Activated gamma-delta T cell (primary cell): ENCODE results near the gene FES.
"Not testable (repeated sequence)": the region's sequence is repeated elsewhere in the genome, so short reads cannot be mapped to it uniquely, and the experiment has no call there.

ENCODE experiments used
- DNase-seq: peaks from one replicate; lab custom pipeline; 2025; lab: John Stamatoyannopoulos, UW

FES gene

GRCh38 chr15:90860942-90861675 lies 23.2 kb upstream of the FES start:
- DNase-seq, result no peak

DNA sequence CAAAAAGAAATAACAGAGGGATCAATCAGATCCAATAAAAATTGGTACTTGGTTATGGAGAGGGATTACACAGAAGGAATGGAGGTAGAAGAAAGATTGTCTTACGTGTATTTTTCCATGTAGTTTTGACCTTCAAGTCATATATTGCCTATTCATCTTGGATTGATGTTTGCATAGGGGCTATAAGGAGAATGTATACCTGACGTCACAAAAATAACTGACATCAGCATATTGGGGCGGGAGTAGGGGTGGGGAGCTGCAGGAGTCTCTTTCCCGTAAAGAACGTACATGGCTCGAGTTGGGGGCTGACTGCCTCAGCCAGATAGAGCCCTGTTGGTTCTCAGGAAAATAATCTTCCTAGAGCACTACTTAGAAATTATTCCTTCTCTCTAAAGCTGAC lies 21.8 kb upstream of the FES start:
- no peak for DNase-seq

- DNase-seq, result no peak
Measured at GRCh38 chr15:90862964-90863778, 21.1 kb upstream of the FES start.

GRCh38 chr15:90863987-90864386 lies 20.3 kb upstream of the FES start:
- no peak for DNase-seq

DNA sequence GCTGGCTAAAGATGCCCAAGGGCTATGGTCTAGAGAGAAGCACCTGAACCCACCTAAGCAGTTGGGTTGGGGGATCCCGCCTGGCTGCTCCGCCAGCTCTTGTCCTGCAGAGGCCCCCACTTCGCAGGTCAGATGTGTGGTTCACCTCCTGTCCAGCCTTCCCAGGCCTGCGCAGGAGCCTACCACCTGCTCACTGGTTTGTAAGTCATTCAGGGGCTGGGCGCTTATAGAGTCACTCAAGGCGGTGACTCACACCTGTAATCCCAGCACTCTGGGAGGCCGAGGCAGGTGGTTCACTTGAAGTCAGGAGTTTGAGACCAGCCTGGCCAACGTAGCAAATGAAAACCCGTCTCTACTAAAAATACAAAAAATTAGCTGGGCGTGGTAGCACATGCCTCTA lies 19.8 kb upstream of the FES start:
- no peak for DNase-seq

DNA sequence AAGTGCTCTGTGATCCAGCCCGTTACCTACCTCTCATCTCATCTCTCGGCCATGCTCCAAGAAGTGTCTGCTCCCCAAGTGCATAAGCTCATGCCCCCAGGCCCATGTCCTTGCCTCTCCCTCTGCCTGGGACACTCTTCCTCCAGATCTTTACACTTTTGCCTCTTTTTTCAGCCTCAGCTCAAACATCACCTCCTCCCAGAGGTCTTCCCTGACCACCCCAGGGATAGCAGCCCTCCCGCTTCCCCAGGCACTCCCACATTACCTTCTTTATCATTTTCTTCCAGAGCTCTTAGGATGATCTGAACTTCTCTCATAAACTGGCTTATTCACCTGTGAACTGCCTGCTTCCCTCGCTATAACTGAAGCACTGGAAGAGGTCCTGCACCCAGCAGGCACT lies 18.6 kb upstream of the FES start:
- DNase-seq, result no peak

GRCh38 chr15:90866161-90866715 lies 18.1 kb upstream of the FES start:
- no peak for DNase-seq

DNA sequence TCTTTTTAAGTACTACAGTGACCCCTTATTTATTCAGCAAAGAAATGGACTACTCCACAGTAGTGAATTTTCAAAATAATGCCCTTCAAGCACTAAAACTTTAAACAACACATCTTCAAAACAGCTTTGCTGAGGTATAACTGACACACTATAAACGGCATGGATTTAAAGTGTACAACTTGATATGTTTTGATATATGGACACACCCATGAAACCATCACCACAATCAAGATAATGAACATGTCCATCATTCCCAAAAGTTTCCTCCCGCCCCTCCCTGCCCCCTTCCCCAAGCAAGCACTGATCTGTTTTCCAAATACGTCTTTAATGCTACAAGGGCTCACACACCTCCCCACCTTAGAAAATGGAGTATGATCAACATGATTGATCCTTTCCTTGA lies 17.5 kb upstream of the FES start:
- DNase-seq, result no peak

- no peak for DNase-seq
Measured at GRCh38 chr15:90868261-90868689, 16.0 kb upstream of the FES start, which contains the start of gene FURIN. Gene FURIN, plus strand, starts transcription at chr15:90868588. Its CDS starts 7,153 bp downstream, at chr15:90875741.

DNA sequence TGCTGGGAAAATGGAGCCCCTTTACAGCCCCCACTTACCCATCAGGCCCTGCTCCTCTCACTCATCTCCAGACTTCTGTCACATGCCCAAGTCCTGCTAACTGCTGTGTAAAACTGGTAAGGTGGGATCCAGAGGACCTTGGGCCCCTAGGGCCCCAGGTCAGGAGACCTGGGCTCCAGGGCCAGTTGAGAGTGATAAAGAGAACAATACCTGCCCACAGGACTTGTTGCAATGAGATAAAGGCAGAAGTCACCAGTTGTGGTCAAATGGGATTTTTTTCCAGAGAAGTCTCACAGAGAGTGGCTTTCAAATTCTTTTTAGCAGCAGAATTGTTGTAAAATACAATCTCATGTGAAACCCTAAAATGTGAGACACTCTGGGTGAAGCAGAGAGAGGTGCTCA lies 15.2 kb upstream of the FES start:
- no peak for DNase-seq

DNA sequence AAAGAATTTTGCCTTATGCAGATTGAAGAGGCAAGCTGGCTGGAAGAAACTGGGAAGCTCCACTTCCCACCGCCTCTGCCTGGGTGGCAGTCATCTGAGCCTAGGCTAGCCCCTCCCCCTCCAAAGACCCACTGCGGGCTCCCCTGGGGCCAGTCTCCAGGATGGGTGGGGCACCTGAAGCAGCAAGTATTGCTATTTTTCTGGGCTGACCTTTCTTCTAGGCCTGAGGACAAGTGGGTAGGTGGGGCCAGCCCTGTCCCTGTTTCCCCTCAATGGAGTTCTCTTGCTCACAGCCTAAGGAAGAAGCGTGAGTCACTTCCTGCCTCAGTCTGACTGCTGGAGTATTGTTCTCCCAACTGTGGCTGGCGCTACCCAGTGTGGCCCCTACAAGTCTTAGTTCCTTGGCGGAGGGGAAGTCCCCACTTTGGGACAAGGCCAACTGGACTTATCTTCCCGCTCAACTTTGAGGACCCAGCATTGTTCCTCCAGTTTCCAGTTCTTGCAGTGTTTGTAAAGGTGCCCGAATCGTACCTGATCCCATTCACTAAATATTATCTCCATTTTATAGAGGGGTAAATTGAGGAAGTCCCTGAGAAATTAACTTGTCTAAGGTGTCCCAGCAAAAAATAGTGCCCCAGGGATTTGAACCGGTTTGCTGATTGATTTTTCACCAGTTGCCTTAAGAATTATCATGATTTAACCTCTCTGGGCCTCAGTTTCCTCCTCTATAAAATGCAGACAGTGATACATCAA lies 14.5 kb upstream of the FES start:
- DNase-seq, result no peak

DNA sequence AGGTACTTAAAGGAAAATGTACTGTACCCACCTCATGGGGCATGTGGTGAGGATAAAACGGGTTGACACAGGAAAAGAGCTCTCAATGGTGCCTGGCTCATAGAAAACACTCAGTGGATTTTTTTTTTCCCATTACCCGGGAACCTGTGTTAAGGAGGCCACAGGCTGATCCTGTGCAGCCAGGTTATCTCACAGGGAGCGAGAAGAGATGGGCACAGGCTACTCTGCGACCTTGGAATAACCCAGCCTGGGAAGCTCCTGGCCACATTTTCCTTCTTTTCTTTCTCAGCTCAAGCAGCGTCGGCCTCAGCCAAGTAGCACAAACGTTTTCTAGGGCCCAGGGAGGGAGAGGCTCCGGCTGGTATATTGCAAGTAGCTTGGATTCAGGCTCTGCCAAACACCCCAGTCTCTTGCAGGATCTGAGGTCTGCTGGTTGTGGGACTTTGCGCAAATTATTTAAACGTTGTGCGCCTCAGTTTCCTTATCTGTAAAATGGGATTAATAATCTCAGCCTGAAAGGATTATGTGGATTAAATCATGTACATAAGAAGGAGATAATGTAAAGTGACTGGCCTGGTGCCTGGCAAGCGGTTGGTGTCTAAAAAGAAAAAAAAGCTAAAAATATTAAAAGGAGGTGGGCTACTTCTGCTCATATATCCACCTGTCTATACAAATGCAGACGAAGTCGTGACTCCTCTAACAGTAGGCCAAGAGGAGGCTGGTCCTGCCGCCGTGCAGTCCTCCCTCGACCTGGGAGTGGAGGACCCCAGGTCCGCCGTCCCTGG lies 13.8 kb upstream of the FES start:
- no peak for DNase-seq

- peak; percentile 28 for DNase-seq
Measured at GRCh38 chr15:90871139-90871715, 13.1 kb upstream of the FES start.

DNA sequence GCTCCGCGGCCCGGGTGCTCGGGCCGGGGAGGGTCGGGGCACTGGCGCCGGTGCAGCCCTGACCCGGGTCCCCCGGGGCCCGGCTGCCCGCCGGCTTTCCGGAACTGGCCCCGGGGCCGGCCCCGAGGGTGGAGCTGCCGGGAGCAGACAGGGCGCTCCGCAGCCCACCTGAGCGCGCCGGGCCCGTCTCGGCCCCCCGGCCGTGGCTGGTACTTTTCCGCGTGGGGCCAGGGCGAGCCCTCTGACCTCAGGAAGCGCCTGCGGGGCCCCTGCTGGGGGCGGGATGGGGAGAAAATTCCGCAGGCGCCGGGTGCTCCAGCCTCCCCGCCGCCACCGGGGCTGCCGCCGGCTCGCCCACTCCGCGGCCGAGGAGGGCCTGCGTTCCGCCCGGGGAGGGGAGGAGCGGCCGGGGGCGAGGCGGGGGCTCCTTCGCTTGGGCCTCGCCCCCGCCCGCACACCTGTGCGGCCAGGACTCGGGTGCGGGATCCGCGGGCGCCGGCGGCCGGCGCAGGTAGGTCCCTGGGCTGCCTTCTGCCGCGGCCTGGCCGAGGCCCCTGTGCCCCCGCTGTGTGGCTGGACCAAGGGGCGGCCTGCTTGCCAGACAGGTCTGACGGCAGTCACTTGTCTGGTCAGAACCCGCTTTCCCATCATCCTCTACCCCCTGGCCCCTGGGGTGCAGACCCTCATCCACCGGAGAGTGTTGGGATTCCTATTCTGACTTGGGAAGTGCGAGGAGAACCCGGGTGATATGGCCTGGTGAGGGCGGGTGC lies 12.4 kb upstream of the FES start:
- no peak for DNase-seq

- no peak for DNase-seq
Measured at GRCh38 chr15:90872486-90873184, 11.7 kb upstream of the FES start.

DNA sequence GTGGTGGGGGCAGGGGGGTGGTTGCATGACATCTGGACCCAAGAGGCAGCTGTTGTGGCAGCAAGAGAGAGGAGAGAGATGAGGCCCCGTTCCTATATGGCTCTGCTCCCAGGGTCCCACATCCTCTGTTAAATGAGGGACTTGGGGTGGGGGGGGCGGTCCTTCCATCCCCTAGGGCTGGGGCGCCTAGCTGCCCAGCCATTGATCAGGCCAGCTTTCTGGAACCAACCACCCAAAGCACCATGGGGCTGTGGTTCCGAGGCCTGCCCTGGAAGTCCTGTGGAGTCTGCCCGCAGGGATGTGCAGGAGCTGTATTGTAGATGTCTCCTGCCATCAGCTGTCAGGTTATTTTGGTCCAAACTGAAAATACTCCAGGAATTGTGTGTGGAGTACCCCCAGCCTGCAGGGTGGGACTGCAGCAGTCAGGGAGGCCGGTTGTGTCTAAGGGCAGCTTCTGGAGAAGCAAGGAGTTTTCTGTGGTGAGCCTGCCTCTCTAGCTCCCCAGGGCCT lies 10.8 kb upstream of the FES start:
- no peak for DNase-seq

- DNase-seq, result no peak
Measured at GRCh38 chr15:90873998-90874605, 10.2 kb upstream of the FES start.

- DNase-seq, result not testable (repeated sequence)
Measured at GRCh38 chr15:90874986-90875385, 9.3 kb upstream of the FES start.

DNA sequence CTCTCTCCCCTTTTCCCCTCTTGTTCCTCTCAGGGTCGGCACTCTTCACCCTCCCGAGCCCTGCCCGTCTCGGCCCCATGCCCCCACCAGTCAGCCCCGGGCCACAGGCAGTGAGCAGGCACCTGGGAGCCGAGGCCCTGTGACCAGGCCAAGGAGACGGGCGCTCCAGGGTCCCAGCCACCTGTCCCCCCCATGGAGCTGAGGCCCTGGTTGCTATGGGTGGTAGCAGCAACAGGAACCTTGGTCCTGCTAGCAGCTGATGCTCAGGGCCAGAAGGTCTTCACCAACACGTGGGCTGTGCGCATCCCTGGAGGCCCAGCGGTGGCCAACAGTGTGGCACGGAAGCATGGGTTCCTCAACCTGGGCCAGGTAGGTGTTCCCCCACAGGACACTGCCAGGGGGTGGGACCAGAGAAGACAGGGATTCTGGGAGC lies 8.7 kb upstream of the FES start:
- DNase-seq, result no peak
